Left ventricle myocardium inferior (tissue), 1 donor: ENCODE measurements around the gene LOXL3. TPM values are rescaled to one million over a fixed set of nuclear protein-coding genes. Genes with fewer than 3 reads are reported as not detected.

Experiments
- DNase-seq: peaks from one replicate; pipeline ENCODE4 v3.0.0-alpha.2; 2020
- H3K27ac ChIP-seq: fragments of 200-600 bp; replicated peaks from 2 replicates; pipeline ENCODE4 v1.8.0; 2021
- H3K27me3 ChIP-seq: fragments of 200-600 bp; 2 replicates; pipeline ENCODE4 v1.8.0; 2021; ENCODE audit warnings: low read depth
- H3K36me3 ChIP-seq: fragments of 200-600 bp; 2 replicates; pipeline ENCODE4 v1.8.0; 2021
- H3K4me1 ChIP-seq: fragments of 200-600 bp; 2 replicates; pipeline ENCODE4 v1.8.0; 2021
- H3K4me3 ChIP-seq: fragments of 200-600 bp; 2 replicates; pipeline ENCODE4 v1.8.0; 2021; ENCODE audit warnings: mild to moderate bottlenecking, moderate library complexity
- H3K9me3 ChIP-seq: fragments of 200-600 bp; replicated peaks from 2 replicates; pipeline ENCODE4 v1.8.0; 2021
- CTCF ChIP-seq: fragments of 200-600 bp; IDR thresholded peaks from 2 replicates; pipeline ENCODE4 v1.8.0; 2021; ENCODE audit warnings: antibody characterized with exemption, mild to moderate bottlenecking, borderline replicate concordance
- intact Hi-C: fragments of 100-400 bp; cut with micrococcal nuclease; formaldehyde crosslinking; loops from one replicate; pipeline ENCODE4 v1.11.0; 2022
- total RNA-seq: library from RNA; stranded (reverse); fragmentation: NEBNext Ultra II Directional; extraction: Animal tissue kit (Norgen Biotek cat#: 25700); gene quantifications from one replicate; pipeline ENCODE4 v1.2.1, GENCODE V29; 2021
- donor health status: DM: no; HTN: yes; CAD: no; lungs with severe emphysema.

LOXL3 gene
- total RNA-seq, 1 donor from 2014 or later = 4.7 TPM

GRCh38 chr2:74533464-74533863 is 20.3 kb downstream of the LOXL3 start:
- no peak for DNase-seq
- no peak for TF ChIP-seq CTCF
- Histone ChIP-seq H3K27ac (no peak overlapping the region), H3K9me3 (no peaks in the 10 kb centered on the region), H3K4me1 (peaks cover 38% of the 10 kb centered on the region), H3K36me3 (peaks cover 32% of the 10 kb centered on the region), H3K4me3 (no peak overlapping the region), H3K27me3 (no peaks in the 10 kb centered on the region)
- intact Hi-C loops = no loop called here

GRCh38 chr2:74532222-74532621 is 21.5 kb downstream of the LOXL3 start:
- Histone ChIP-seq H3K27ac (no peak overlapping the region), H3K36me3 (peaks cover 44% of the 10 kb centered on the region), H3K9me3 (no peaks in the 10 kb centered on the region), H3K4me1 (peaks cover 49% of the 10 kb centered on the region), H3K4me3 (no peak overlapping the region), H3K27me3 (no peaks in the 10 kb centered on the region)
- TF ChIP-seq CTCF = peak; percentile 30
- intact Hi-C loops = no loop called here
- no peak for DNase-seq

- no peak for DNase-seq
- Histone ChIP-seq H3K36me3 (peaks cover 50% of the 10 kb centered on the region), H3K4me3 (peak overlapping the region; percentile 97), H3K4me1 (peaks cover 49% of the 10 kb centered on the region), H3K27me3 (no peaks in the 10 kb centered on the region), H3K27ac (peak overlapping the region; percentile 93), H3K9me3 (no peaks in the 10 kb centered on the region)
- no peak for TF ChIP-seq CTCF
- intact Hi-C loops = no loop called here
These were observed 22.1 kb downstream of the LOXL3 start for GRCh38 chr2:74531666-74532065.

GRCh38 chr2:74530239-74531187 is 23.2 kb downstream of the LOXL3 start:
- peaks cover 61% of the 10 kb centered on the region for H3K36me3 ChIP-seq
- H3K27me3 ChIP-seq = no peaks in the 10 kb centered on the region
- no peak for DNase-seq
- TF ChIP-seq CTCF = no peak
- peak overlapping the region; percentile 93 for H3K27ac ChIP-seq
- peaks cover 49% of the 10 kb centered on the region for H3K4me1 ChIP-seq
- intact Hi-C loops = no loop called here
- no peaks in the 10 kb centered on the region for H3K9me3 ChIP-seq
- H3K4me3 ChIP-seq = peak overlapping the region; percentile 97

- intact Hi-C loops = no loop called here
- H3K36me3 ChIP-seq = peaks cover 62% of the 10 kb centered on the region
- peak; percentile 98 for DNase-seq
- H3K4me3 ChIP-seq = peak within 1 kb of the TSS; percentile 97
- H3K27me3 ChIP-seq = no peaks in the 10 kb centered on the region
- H3K27ac ChIP-seq = peak within 1 kb of the TSS; percentile 93
- H3K9me3 ChIP-seq = no peaks in the 10 kb centered on the region
- peaks cover 49% of the 10 kb centered on the region for H3K4me1 ChIP-seq
- TF ChIP-seq CTCF = no peak
These were observed 24.1 kb downstream of the LOXL3 start, which contains the start of the genes AUP1 and HTRA2 for GRCh38 chr2:74529357-74530238. AUP1 (minus strand) TSS chr2:74529706; CDS start chr2:74529629, 77 bp downstream. HTRA2 (plus strand) TSS chr2:74529933; CDS start chr2:74530007, 74 bp downstream.
